ENCODE data around the gene ARHGDIG. TPM values are rescaled to one million over a fixed set of nuclear protein-coding genes. Genes with fewer than 3 reads are reported as not detected.

ARHGDIG gene
- total and polyA plus RNA-seq, 11 donors, result 0.26 to 19.2 (median 8.2) TPM

GRCh38 chr16:301950-302349 lies 21.6 kb downstream of the ARHGDIG start:
- Histone ChIP-seq H3K9me3 (no peaks in the 10 kb centered on the region), H3K36me3 (peaks cover 0 to 60% (median 37%) of the 10 kb centered on the region in 9 donors), H3K27ac (no peak overlapping the region), H3K27me3 (no peaks in the 10 kb centered on the region), H3K4me1 (no peaks in the 10 kb centered on the region), H3K4me3 (no peak overlapping the region)
- DNase-seq (peak in 1 of 5 donors; percentile 60), ATAC-seq (no peak)
- TF ChIP-seq CTCF (IDR thresholded peaks at IDR 0.05), result no peak
- TF ChIP-seq POLR2A (IDR thresholded peaks at IDR 0.05), result no peak
- 96 to 99% (median 98%) methylated on average over 10 to 13 of the region's 13 CpGs for WGBS, 4 donors
- intact Hi-C loops (cut with DNase I), result no loop called here

- no peaks in the 10 kb centered on the region for H3K9me3 ChIP-seq
- H3K27ac ChIP-seq, result no peak overlapping the region
- ATAC-seq (peak in 1 of 4 donors; percentile 50), DNase-seq (no peak)
- TF ChIP-seq POLR2A (IDR thresholded peaks at IDR 0.05), result no peak
- no peak for TF ChIP-seq CTCF (IDR thresholded peaks at IDR 0.05)
- intact Hi-C loops (cut with DNase I), result no loop called here
- H3K4me3 ChIP-seq, result no peak overlapping the region
- H3K4me1 ChIP-seq, result no peaks in the 10 kb centered on the region
- peaks cover 0 to 61% (median 39%) of the 10 kb centered on the region in 9 donors for H3K36me3 ChIP-seq
- WGBS, 4 donors, result 89 to 91% (median 90%) methylated on average over 39 to 43 of the region's 43 CpGs
- H3K27me3 ChIP-seq, result no peaks in the 10 kb centered on the region
These were observed 23.5 kb downstream of the ARHGDIG start for GRCh38 chr16:303760-304505.

- intact Hi-C loops (cut with DNase I), result no loop called here
- no peak overlapping the region for H3K4me3 ChIP-seq
- no peak overlapping the region for H3K27ac ChIP-seq
- H3K9me3 ChIP-seq, result no peaks in the 10 kb centered on the region
- H3K4me1 ChIP-seq, result no peaks in the 10 kb centered on the region
- no peaks in the 10 kb centered on the region for H3K27me3 ChIP-seq
- peaks cover 0 to 60% (median 49%) of the 10 kb centered on the region in 9 donors for H3K36me3 ChIP-seq
- WGBS, 4 donors, result 89 to 91% (median 90%) methylated on average over 19 of the region's 19 CpGs
- ATAC-seq, result no peak
- TF ChIP-seq POLR2A (IDR thresholded peaks at IDR 0.05), result no peak
- TF ChIP-seq CTCF (IDR thresholded peaks at IDR 0.05), result no peak
- peak in 2 of 5 donors; percentile 21 to 52 for DNase-seq
These were observed 25.7 kb downstream of the ARHGDIG start for GRCh38 chr16:305916-306626.

GRCh38 chr16:306911-307370 lies 26.6 kb downstream of the ARHGDIG start:
- Histone ChIP-seq H3K27me3 (no peaks in the 10 kb centered on the region), H3K4me3 (no peak overlapping the region)

More at GRCh38 chr16:306911-307370, 26.6 kb downstream of the ARHGDIG start:
- WGBS, 4 donors, result 87 to 91% (median 88%) methylated on average over 12 to 17 of the region's 17 CpGs
- Histone ChIP-seq H3K27ac (no peak overlapping the region), H3K9me3 (no peaks in the 10 kb centered on the region), H3K36me3 (peaks cover 0 to 63% (median 52%) of the 10 kb centered on the region in 9 donors), H3K4me1 (no peaks in the 10 kb centered on the region)
- TF ChIP-seq CTCF (IDR thresholded peaks at IDR 0.05) (no peak), POLR2A (IDR thresholded peaks at IDR 0.05) (no peak)
- intact Hi-C loops (cut with DNase I), result no loop called here
- ATAC-seq, result no peak
- DNase-seq, result peak in 1 of 5 donors; percentile 39
